Measurements from ENCODE around the gene FSTL5. TPM values are rescaled to one million over a fixed set of nuclear protein-coding genes. Genes with fewer than 3 reads are reported as not detected.

The FSTL5 gene
- total RNA-seq, 3 donors from 2014 or later (not counting 1 experiment from before 2014, with no cell fraction given), result not detected

DNA sequence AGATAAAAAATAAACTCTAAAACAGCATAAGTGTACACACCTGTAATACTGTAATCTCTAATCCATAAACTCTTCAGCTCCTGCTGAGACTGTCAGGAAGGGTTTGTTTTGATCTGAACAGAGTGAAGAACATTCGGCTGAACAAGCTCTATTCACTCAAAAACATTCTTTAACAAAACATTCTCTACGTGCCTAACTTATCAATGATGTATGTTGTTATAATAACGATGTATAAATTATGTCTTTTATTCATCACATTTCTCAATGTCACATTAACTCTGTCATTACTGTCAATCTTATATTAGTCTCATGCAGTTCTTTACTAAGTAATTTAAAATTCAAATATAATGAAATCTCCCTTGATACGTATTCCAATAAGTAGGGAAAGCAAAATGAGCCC lies 280.6 kb downstream of the FSTL5 start:
- Mint-ChIP-seq H3K4me1 (no peaks in the 10 kb centered on the region), H3K36me3 (no peaks in the 10 kb centered on the region), H3K27ac (no peak overlapping the region), H3K4me3 (no peak overlapping the region), H3K27me3 (ENCODE audit: low read depth in 2 of 2) (no peaks in the 10 kb centered on the region), H3K9me3 (peaks cover 7 to 18% of the 10 kb centered on the region in 2 donors)
- ATAC-seq (no peak), DNase-seq (no peak)
- H3K27me3 ChIP-seq (ENCODE audit: control insufficient read depth, insufficient read depth, low read length), result no peaks in the 10 kb centered on the region
- H3K9me3 ChIP-seq (ENCODE audit: control insufficient read depth, insufficient read depth, low read length), result no peaks in the 10 kb centered on the region
- no peak overlapping the region for H3K4me3 ChIP-seq (ENCODE audit: low read length)
- H3K36me3 ChIP-seq (ENCODE audit: control insufficient read depth, insufficient read depth, low read length), result no peaks in the 10 kb centered on the region
- intact Hi-C loops (cut with micrococcal nuclease), result no loop called here
- no CpG with 5 or more reads among the region's 4 CpGs for WGBS (ENCODE audit: insufficient coverage)
- no peak overlapping the region for H3K27ac ChIP-seq (ENCODE audit: low read length)
- TF ChIP-seq, protein P1, sequence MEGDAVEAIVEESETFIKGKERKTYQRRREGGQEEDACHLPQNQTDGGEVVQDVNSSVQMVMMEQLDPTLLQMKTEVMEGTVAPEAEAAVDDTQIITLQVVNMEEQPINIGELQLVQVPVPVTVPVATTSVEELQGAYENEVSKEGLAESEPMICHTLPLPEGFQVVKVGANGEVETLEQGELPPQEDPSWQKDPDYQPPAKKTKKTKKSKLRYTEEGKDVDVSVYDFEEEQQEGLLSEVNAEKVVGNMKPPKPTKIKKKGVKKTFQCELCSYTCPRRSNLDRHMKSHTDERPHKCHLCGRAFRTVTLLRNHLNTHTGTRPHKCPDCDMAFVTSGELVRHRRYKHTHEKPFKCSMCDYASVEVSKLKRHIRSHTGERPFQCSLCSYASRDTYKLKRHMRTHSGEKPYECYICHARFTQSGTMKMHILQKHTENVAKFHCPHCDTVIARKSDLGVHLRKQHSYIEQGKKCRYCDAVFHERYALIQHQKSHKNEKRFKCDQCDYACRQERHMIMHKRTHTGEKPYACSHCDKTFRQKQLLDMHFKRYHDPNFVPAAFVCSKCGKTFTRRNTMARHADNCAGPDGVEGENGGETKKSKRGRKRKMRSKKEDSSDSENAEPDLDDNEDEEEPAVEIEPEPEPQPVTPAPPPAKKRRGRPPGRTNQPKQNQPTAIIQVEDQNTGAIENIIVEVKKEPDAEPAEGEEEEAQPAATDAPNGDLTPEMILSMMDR (IDR thresholded peaks at IDR 0.05), result no peak
- no peaks in the 10 kb centered on the region for H3K4me1 ChIP-seq (ENCODE audit: control insufficient read depth, insufficient read depth, low read length)

DNA sequence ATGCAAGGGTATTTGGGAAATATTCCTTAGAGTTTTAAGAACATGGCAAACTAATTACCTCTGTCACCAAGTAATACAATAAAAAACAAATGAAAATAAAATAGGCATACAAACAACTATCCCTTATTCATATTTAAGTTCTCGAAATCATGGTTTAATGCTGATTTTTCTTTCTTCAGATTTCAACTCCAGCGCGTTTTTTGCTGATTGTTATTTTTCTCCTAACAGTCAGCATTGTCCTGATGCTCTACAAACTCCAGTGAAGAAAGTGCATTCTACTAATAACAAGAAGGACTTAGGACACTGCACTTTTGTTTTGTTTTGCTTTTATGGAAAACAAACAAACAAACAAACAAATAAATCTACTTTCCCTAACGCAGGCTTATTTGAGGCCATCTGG lies 282.4 kb downstream of the FSTL5 start:
- Mint-ChIP-seq H3K36me3 (no peaks in the 10 kb centered on the region), H3K27ac (no peak overlapping the region), H3K4me1 (no peaks in the 10 kb centered on the region), H3K9me3 (peaks cover 5 to 14% of the 10 kb centered on the region in 2 donors), H3K4me3 (no peak overlapping the region), H3K27me3 (ENCODE audit: low read depth in 2 of 2) (no peaks in the 10 kb centered on the region)
- intact Hi-C loops (cut with micrococcal nuclease), result no loop called here
- Histone ChIP-seq H3K27me3 (ENCODE audit: control insufficient read depth, insufficient read depth, low read length) (no peaks in the 10 kb centered on the region), H3K36me3 (ENCODE audit: control insufficient read depth, insufficient read depth, low read length) (no peaks in the 10 kb centered on the region), H3K9me3 (ENCODE audit: control insufficient read depth, insufficient read depth, low read length) (no peaks in the 10 kb centered on the region), H3K4me1 (ENCODE audit: control insufficient read depth, insufficient read depth, low read length) (no peaks in the 10 kb centered on the region), H3K27ac (ENCODE audit: low read length) (no peak overlapping the region), H3K4me3 (ENCODE audit: low read length) (no peak overlapping the region)
- TF ChIP-seq, protein P1 (IDR thresholded peaks at IDR 0.05), result no peak
- 62% methylated on average over 4 of the region's 4 CpGs for WGBS (ENCODE audit: insufficient coverage)
- DNase-seq (no peak), ATAC-seq (no peak)

DNA sequence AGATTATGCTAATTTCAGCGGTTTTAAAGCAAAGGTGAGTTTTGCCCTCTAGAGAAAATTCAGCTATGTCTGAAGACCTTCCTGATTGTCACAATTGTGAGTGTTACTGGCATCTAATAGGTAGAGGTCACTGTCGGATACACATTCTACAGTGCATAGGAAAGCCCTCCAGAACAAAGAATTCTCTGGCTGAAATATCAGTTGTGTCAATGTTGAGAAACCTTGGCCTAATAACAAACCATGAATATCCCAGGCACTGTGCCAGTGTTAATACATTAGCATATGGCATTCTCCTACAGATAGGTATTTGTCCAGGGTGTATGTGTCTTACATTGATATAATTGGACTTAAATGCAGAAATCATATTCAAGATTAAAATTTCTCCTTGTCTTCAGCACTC lies 294.3 kb downstream of the FSTL5 start:
- Mint-ChIP-seq H3K4me3 (no peak overlapping the region), H3K27me3 (ENCODE audit: low read depth in 2 of 2) (no peaks in the 10 kb centered on the region), H3K36me3 (peaks cover 6% of the 10 kb centered on the region), H3K9me3 (peaks cover 16 to 23% of the 10 kb centered on the region in 2 donors), H3K27ac (no peak overlapping the region), H3K4me1 (no peaks in the 10 kb centered on the region)
- Histone ChIP-seq H3K27me3 (ENCODE audit: control insufficient read depth, insufficient read depth, low read length) (no peaks in the 10 kb centered on the region), H3K4me3 (ENCODE audit: low read length) (no peak overlapping the region), H3K9me3 (ENCODE audit: control insufficient read depth, insufficient read depth, low read length) (no peaks in the 10 kb centered on the region), H3K36me3 (ENCODE audit: control insufficient read depth, insufficient read depth, low read length) (no peaks in the 10 kb centered on the region), H3K27ac (ENCODE audit: low read length) (no peak overlapping the region), H3K4me1 (ENCODE audit: control insufficient read depth, insufficient read depth, low read length) (no peaks in the 10 kb centered on the region)
- ATAC-seq (no peak), DNase-seq (no peak)
- TF ChIP-seq, protein P1 (IDR thresholded peaks at IDR 0.05), result no peak
- intact Hi-C loops (cut with micrococcal nuclease), result no loop called here
- WGBS (ENCODE audit: insufficient coverage), result 91% methylated on average over 2 of the region's 2 CpGs

DNA sequence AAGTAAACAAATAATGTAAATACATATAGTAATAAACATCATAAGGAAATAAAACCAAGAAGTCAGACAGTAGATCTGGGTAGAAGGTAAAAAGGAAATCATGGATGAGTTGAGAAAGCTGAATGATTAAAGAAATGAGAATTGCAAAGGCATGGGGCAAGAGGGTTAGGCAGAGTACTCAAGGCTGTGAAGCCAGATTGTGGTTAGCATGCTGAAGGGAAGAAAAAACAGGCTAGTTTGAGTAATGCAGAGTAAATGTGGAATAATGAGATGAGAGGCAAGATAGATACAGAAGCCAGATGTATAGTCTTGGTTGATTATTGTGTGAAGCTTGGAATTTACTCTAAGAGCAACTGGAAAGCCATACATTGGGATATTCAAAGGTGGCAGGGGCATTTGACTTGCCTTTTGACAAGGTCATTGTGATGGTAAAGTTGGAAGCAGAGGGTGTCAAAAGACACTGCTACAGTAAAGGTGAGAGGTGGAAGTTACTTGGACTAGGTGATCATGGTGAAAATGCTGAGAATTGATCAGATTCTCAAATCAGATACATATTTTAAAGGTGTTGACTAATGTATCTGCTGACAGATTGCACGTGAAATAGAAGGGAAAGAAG lies 307.0 kb downstream of the FSTL5 start:
- TF ChIP-seq, protein P1 (IDR thresholded peaks at IDR 0.05), result no peak
- no peaks in the 10 kb centered on the region for H3K4me1 Mint-ChIP-seq
- Histone ChIP-seq H3K9me3 (ENCODE audit: control insufficient read depth, insufficient read depth, low read length) (no peaks in the 10 kb centered on the region), H3K4me1 (ENCODE audit: control insufficient read depth, insufficient read depth, low read length) (no peaks in the 10 kb centered on the region), H3K36me3 (ENCODE audit: control insufficient read depth, insufficient read depth, low read length) (no peaks in the 10 kb centered on the region), H3K27ac (ENCODE audit: low read length) (no peak overlapping the region), H3K4me3 (ENCODE audit: low read length) (no peak overlapping the region), H3K27me3 (ENCODE audit: control insufficient read depth, insufficient read depth, low read length) (no peaks in the 10 kb centered on the region)
- peaks cover 15 to 22% of the 10 kb centered on the region in 2 donors for H3K9me3 Mint-ChIP-seq
- intact Hi-C loops (cut with micrococcal nuclease), result no loop called here
- 100% methylated on average over 1 of the region's 1 CpG for WGBS (ENCODE audit: insufficient coverage)
- DNase-seq (no peak), ATAC-seq (no peak)
- no peak overlapping the region for H3K4me3 Mint-ChIP-seq
- H3K27me3 Mint-ChIP-seq (ENCODE audit: low read depth in 2 of 2), result no peaks in the 10 kb centered on the region
- H3K36me3 Mint-ChIP-seq, result peaks cover 7% of the 10 kb centered on the region
- H3K27ac Mint-ChIP-seq, result no peak overlapping the region
